ENCODE measurements around the gene BRMS1L.
"Not testable (repeated sequence)": the region's sequence is repeated elsewhere in the genome, so short reads cannot be mapped to it uniquely, and the experiment has no call there.

- TF ChIP-seq CTCF, POLR2AphosphoS5, POLR2A, EP300 (IDR thresholded peaks at IDR 0.05): not testable (repeated sequence)
Observed at GRCh38 chr14:35824446-35825165, 1.5 kb upstream of the BRMS1L start.
